Hepatocyte (in vitro differentiated cells): Measurements from ENCODE around the gene VCAN.

Experiments
- EZH2 ChIP-seq: fragments of 200-600 bp; sonication (generic); IDR thresholded peaks from 2 replicates; pipeline ENCODE4 v1.6.1; 2016; ENCODE audit warnings: antibody characterized with exemption, mild to moderate bottlenecking, borderline replicate concordance
- EZH2phosphoT487 ChIP-seq: fragments of 200-600 bp; sonication (generic); IDR thresholded peaks from one replicate; pipeline ENCODE4 v1.6.1; 2018; ENCODE audit warnings: antibody characterized with exemption, mild to moderate bottlenecking, low read depth, moderate library complexity; ENCODE audit not compliant: unreplicated experiment, severe bottlenecking
- TF ChIP-seq, protein P1 (sequence below): fragments of 200-600 bp; sonication (generic); IDR thresholded peaks from 2 replicates; pipeline ENCODE4 v1.5.1; 2016; ENCODE audit warnings: antibody characterized with exemption, mild to moderate bottlenecking; ENCODE audit not compliant: poor library complexity

GRCh38 chr5:83614841-83615240 lies 143.3 kb downstream of the VCAN start:
- TF ChIP-seq, protein P1, sequence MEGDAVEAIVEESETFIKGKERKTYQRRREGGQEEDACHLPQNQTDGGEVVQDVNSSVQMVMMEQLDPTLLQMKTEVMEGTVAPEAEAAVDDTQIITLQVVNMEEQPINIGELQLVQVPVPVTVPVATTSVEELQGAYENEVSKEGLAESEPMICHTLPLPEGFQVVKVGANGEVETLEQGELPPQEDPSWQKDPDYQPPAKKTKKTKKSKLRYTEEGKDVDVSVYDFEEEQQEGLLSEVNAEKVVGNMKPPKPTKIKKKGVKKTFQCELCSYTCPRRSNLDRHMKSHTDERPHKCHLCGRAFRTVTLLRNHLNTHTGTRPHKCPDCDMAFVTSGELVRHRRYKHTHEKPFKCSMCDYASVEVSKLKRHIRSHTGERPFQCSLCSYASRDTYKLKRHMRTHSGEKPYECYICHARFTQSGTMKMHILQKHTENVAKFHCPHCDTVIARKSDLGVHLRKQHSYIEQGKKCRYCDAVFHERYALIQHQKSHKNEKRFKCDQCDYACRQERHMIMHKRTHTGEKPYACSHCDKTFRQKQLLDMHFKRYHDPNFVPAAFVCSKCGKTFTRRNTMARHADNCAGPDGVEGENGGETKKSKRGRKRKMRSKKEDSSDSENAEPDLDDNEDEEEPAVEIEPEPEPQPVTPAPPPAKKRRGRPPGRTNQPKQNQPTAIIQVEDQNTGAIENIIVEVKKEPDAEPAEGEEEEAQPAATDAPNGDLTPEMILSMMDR, result no peak
- TF ChIP-seq EZH2, result no peak
- no peak for TF ChIP-seq EZH2phosphoT487
